SH-SY5Y (cell line): ENCODE data around the gene GRIA1.

Experiments
- GATA2 ChIP-seq: IDR thresholded peaks from 2 replicates; pipeline ENCODE4 v1.6.1; 2011; ENCODE audit warnings: mild to moderate bottlenecking, low read depth, low read length
- GATA3 ChIP-seq: IDR thresholded peaks from 2 replicates; pipeline ENCODE4 v1.6.1; 2011; ENCODE audit warnings: low read depth, mild to moderate bottlenecking, low read length, moderate library complexity

- TF ChIP-seq GATA3 = no peak
- TF ChIP-seq GATA2 = no peak
These were observed 168.7 kb downstream of the GRIA1 start for GRCh38 chr5:153659039-153659736.
